ENCODE measurements around the gene SLC37A1.

The SLC37A1 gene

GRCh38 chr21:42490720-42491119 lies 22.9 kb upstream of the SLC37A1 start:
- H3K4me3 ChIP-seq (ENCODE audit: low read depth, low read length), result no peak overlapping the region
- TF ChIP-seq CTCF (IDR thresholded peaks at IDR 0.05; ENCODE audit: low read depth, low read length), result no peak

GRCh38 chr21:42491328-42491727 lies 22.3 kb upstream of the SLC37A1 start:
- TF ChIP-seq CTCF (IDR thresholded peaks at IDR 0.05; ENCODE audit: low read depth, low read length), result no peak
- no peak overlapping the region for H3K4me3 ChIP-seq (ENCODE audit: low read depth, low read length)

DNA sequence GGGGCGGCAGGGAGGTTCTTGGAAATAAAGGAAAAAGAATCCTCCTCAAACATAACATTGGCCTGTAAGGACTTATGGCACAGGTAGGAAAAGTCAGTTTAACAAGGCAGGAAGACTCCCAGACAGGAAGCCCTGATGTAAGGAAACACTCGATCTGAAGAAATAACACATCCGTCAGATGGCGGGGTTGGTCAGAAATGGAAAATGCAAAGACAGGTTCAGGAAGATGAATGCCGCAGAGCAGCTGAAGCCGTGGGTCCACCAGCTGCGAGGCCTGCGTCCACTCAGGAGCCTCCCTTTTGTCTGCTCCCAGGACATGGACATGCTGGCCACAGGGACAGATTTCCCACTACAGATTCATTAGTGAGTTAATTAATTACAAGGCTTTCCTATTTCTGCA lies 21.5 kb upstream of the SLC37A1 start:
- H3K4me3 ChIP-seq (ENCODE audit: low read depth, low read length), result no peak overlapping the region
- no peak for TF ChIP-seq CTCF (IDR thresholded peaks at IDR 0.05; ENCODE audit: low read depth, low read length)

DNA sequence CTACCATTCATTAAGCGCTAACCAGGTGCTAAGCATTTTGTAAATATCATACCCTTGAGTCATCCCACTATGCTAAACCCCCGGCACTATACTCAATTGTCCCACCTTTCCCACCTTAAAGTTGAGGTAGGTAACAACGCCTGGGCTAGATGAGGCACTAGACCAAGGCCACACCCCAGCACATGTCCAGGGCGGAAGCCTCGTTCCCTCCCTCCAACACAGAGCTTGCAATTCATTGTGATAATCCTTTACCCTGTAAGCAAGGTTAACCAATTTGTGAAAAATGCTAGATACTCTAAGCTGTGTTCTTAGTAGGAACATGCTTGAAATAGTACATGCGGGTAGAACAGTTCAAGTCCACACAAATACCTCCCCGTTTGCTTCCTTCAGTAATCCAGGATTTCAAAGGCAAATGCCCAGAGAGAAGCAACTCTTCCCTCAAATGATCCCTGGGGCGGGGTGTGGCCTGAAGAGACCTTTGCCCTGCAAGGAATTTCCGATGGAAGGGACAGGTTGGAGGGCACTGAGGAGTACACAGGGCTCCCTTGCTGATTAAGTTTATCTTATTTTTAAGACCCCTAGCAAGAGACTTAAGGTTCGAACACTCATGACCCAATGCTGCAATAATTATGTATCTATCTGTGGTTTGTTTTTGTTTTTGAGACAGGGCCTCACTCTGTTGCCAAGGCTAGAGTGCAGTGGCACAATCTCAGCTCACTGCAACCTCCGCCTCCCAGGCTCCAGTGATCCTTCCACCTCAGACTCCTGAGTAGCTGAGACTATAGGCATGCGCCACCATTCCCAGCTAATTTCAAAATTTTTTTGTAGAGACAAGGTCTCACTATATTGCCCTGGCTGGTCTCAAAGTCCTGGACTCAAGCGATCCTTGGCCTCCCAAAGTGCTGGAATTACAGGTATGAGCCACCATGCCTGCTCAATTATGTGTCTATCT lies 20.3 kb upstream of the SLC37A1 start:
- H3K4me3 ChIP-seq (ENCODE audit: low read depth, low read length), result no peak overlapping the region
- TF ChIP-seq CTCF (IDR thresholded peaks at IDR 0.05; ENCODE audit: low read depth, low read length), result no peak

GRCh38 chr21:42495027-42495426 lies 18.6 kb upstream of the SLC37A1 start:
- H3K4me3 ChIP-seq (ENCODE audit: low read depth, low read length), result no peak overlapping the region
- TF ChIP-seq CTCF (IDR thresholded peaks at IDR 0.05; ENCODE audit: low read depth, low read length), result no peak

- H3K4me3 ChIP-seq (ENCODE audit: low read depth, low read length), result peak overlapping the region; percentile 58
- TF ChIP-seq CTCF (IDR thresholded peaks at IDR 0.05; ENCODE audit: low read depth, low read length), result no peak
These were observed 17.9 kb upstream of the SLC37A1 start for GRCh38 chr21:42495765-42496119.

GRCh38 chr21:42496120-42496838 lies 17.4 kb upstream of the SLC37A1 start, which contains the start of gene RSPH1:
RSPH1 (minus strand) TSS chr21:42496224; CDS start chr21:42496186, 38 bp downstream.
- H3K4me3 ChIP-seq (ENCODE audit: low read depth, low read length), result peak within 1 kb of the TSS; percentile 58
- no peak for TF ChIP-seq CTCF (IDR thresholded peaks at IDR 0.05; ENCODE audit: low read depth, low read length)
